ENCODE measurements around the gene EXOC5.
"Not testable (repeated sequence)": the region's sequence is repeated elsewhere in the genome, so short reads cannot be mapped to it uniquely, and the experiment has no call there.

The EXOC5 gene

DNA sequence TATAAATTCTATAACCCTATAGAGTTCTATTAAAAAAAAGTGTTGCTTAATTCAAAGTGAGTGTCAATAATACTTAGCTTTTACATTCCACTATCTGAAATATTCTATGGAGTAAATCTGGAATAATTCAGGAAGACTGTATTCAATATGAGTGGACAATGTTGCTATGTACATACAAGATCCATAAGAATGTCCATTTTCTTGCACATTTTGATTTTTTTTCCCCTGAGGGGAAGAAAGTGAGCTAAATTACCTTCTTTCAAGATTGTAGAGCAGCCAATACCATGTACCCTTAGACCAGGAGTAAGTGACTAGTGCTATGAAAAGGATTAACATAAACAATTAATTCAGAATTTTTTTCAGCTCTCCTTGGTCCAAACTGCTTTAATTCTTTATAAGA, 25.4 kb downstream of the EXOC5 start:
- POLR2A ChIA-PET: no interaction called here
- no peak overlapping the region for H3K4me3 ChIP-seq (ENCODE audit: low read depth, low read length)
- H3K27ac ChIP-seq (ENCODE audit: extremely low read depth, low read depth, low read length): no peak overlapping the region
- TF ChIP-seq ZNF701 (tag by site-specific recombination; IDR thresholded peaks at IDR 0.05) (no peak), ZNF302 (tag by site-specific recombination; IDR thresholded peaks at IDR 0.05; ENCODE audit: low read depth) (no peak), REPIN1 (tag by site-specific recombination; IDR thresholded peaks at IDR 0.05; ENCODE audit: low read depth) (no peak)
- no peaks in the 10 kb centered on the region for H3K4me1 ChIP-seq (ENCODE audit: control insufficient read depth, insufficient read depth, low read length)
- CTCF ChIA-PET: interaction anchor here (0.6 kb wide), 1 partner anchor 9 kb away, joined by 4 read pairs; no protein-coding TSS in a partner anchor
- no peaks in the 10 kb centered on the region for H3K9me3 ChIP-seq (ENCODE audit: control insufficient read depth, insufficient read depth, low read depth, low read length)
- peaks cover 17 to 40% of the 10 kb centered on the region in 2 experiments for H3K36me3 ChIP-seq (ENCODE audit: control insufficient read depth in 2 of 2, insufficient read depth in 1 of 2, low read length in 2 of 2)

DNA sequence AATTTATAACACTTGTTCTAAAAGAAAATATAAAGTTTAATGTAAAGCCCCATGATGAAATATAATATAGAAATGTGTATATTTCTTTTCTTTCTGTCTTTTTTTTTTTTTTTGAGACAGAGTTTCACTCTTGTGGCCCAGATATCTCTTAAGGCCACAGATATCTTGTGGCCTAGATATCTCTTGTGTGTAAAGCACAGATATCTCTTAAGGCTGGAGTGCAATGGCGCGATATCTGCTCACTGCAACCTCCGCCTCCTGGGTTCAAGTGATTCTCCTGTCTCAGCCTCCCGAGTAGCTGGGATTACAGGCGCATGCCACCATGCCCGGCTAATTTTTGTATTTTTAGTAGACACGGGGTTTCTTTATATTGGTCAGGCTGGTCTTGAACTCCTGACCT, 28.6 kb downstream of the EXOC5 start:
- H3K4me3 ChIP-seq (ENCODE audit: low read depth, low read length); H3K9me3 ChIP-seq (ENCODE audit: control insufficient read depth, insufficient read depth, low read depth, low read length); H3K27ac ChIP-seq (ENCODE audit: extremely low read depth, low read depth, low read length); H3K4me1 ChIP-seq (ENCODE audit: control insufficient read depth, insufficient read depth, low read length); CTCF ChIA-PET; POLR2A ChIA-PET: not testable (repeated sequence)
- peaks cover 17 to 39% of the 10 kb centered on the region in 2 experiments for H3K36me3 ChIP-seq (ENCODE audit: control insufficient read depth in 2 of 2, insufficient read depth in 1 of 2, low read length in 2 of 2)

DNA sequence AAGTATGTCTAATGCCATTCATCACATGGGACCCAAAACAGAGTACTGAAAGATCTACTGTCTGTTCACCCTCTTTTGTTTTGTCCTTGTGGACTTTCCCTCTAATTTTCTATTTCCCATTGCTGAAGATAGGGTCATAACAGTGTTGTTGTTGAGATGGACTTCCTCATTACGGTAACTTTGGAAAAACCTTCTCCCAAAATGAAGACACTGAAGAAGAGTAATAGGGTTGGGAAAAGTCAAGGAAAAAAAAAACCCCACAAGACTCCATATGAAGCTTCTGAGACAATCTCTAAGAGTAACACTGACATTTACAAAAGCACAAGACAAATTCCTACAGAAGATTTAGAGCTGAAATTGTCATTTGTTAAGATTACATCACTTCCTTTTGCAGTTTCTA, 36.7 kb downstream of the EXOC5 start:
- Histone ChIP-seq H3K4me1 (ENCODE audit: control insufficient read depth, insufficient read depth, low read length) (no peaks in the 10 kb centered on the region), H3K4me3 (ENCODE audit: low read depth, low read length) (no peak overlapping the region), H3K27ac (ENCODE audit: extremely low read depth, low read depth, low read length) (no peak overlapping the region), H3K36me3 (ENCODE audit: control insufficient read depth in 2 of 2, insufficient read depth in 1 of 2, low read length in 2 of 2) (peaks cover 46 to 68% of the 10 kb centered on the region in 2 experiments), H3K9me3 (ENCODE audit: control insufficient read depth, insufficient read depth, low read depth, low read length) (no peaks in the 10 kb centered on the region)
- TF ChIP-seq MEIS1 (CRISPR knock-in tag; IDR thresholded peaks at IDR 0.05; ENCODE audit: borderline replicate concordance): no peak
- TF ChIP-seq, protein P1, sequence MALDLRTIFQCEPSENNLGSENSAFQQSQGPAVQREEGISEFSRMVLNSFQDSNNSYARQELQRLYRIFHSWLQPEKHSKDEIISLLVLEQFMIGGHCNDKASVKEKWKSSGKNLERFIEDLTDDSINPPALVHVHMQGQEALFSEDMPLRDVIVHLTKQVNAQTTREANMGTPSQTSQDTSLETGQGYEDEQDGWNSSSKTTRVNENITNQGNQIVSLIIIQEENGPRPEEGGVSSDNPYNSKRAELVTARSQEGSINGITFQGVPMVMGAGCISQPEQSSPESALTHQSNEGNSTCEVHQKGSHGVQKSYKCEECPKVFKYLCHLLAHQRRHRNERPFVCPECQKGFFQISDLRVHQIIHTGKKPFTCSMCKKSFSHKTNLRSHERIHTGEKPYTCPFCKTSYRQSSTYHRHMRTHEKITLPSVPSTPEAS (tag by site-specific recombination; IDR thresholded peaks at IDR 0.05): no peak
- no peak for TF ChIP-seq ZNF138 (tag by site-specific recombination; IDR thresholded peaks at IDR 0.05; ENCODE audit: borderline replicate concordance)
- CTCF ChIA-PET: interaction anchor here (0.7 kb wide), 3 partner anchors 37 to 163 kb away, joined by 3 to 4 read pairs (median 3); partner anchors contain the start of genes AP5M1 and EXOC5
- POLR2A ChIA-PET: no interaction called here

GRCh38 chr14:57228320-57228719, 40.4 kb downstream of the EXOC5 start:
- H3K27ac ChIP-seq (ENCODE audit: extremely low read depth, low read depth, low read length); H3K9me3 ChIP-seq (ENCODE audit: control insufficient read depth, insufficient read depth, low read depth, low read length); POLR2A ChIA-PET; CTCF ChIA-PET; H3K4me3 ChIP-seq (ENCODE audit: low read depth, low read length); H3K4me1 ChIP-seq (ENCODE audit: control insufficient read depth, insufficient read depth, low read length): not testable (repeated sequence)
- 0 out of 2 replicates have a peak, but pooled peaks have one; percentile 55 for TF ChIP-seq ZNF280D (tag by site-specific recombination; IDR thresholded peaks at IDR 0.05)
- TF ChIP-seq ZNF146 (tag by site-specific recombination; IDR thresholded peaks at IDR 0.05): peak; percentile 95
- H3K36me3 ChIP-seq (ENCODE audit: control insufficient read depth in 2 of 2, insufficient read depth in 1 of 2, low read length in 2 of 2): peaks cover 34 to 56% of the 10 kb centered on the region in 2 experiments

- H3K36me3 ChIP-seq (ENCODE audit: control insufficient read depth in 2 of 2, insufficient read depth in 1 of 2, low read length in 2 of 2): peaks cover 26 to 51% of the 10 kb centered on the region in 2 experiments
- ChIA-PET CTCF (no interaction called here), POLR2A (no interaction called here)
- no peak overlapping the region for H3K4me3 ChIP-seq (ENCODE audit: low read depth, low read length)
- no peak overlapping the region for H3K27ac ChIP-seq (ENCODE audit: extremely low read depth, low read depth, low read length)
- H3K9me3 ChIP-seq (ENCODE audit: control insufficient read depth, insufficient read depth, low read depth, low read length): no peaks in the 10 kb centered on the region
- H3K4me1 ChIP-seq (ENCODE audit: control insufficient read depth, insufficient read depth, low read length): no peaks in the 10 kb centered on the region
- TF ChIP-seq, protein P2, sequence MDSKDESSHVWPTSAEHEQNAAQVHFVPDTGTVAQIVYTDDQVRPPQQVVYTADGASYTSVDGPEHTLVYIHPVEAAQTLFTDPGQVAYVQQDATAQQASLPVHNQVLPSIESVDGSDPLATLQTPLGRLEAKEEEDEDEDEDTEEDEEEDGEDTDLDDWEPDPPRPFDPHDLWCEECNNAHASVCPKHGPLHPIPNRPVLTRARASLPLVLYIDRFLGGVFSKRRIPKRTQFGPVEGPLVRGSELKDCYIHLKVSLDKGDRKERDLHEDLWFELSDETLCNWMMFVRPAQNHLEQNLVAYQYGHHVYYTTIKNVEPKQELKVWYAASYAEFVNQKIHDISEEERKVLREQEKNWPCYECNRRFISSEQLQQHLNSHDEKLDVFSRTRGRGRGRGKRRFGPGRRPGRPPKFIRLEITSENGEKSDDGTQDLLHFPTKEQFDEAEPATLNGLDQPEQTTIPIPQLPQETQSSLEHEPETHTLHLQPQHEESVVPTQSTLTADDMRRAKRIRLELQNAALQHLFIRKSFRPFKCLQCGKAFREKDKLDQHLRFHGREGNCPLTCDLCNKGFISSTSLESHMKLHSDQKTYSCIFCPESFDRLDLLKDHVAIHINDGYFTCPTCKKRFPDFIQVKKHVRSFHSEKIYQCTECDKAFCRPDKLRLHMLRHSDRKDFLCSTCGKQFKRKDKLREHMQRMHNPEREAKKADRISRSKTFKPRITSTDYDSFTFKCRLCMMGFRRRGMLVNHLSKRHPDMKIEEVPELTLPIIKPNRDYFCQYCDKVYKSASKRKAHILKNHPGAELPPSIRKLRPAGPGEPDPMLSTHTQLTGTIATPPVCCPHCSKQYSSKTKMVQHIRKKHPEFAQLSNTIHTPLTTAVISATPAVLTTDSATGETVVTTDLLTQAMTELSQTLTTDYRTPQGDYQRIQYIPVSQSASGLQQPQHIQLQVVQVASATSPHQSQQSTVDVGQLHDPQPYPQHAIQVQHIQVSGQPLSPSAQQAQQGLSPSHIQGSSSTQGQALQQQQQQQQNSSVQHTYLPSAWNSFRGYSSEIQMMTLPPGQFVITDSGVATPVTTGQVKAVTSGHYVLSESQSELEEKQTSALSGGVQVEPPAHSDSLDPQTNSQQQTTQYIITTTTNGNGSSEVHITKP (tag by site-specific recombination; IDR thresholded peaks at IDR 0.05): no peak
- TF ChIP-seq ZNF341 (tag by site-specific recombination; IDR thresholded peaks at IDR 0.05; ENCODE audit: low read depth) (no peak), ZNF112 (tag by site-specific recombination; IDR thresholded peaks at IDR 0.05) (no peak), ZNF791 (tag by site-specific recombination; IDR thresholded peaks at IDR 0.05) (no peak), ZBTB21 (tag by site-specific recombination; IDR thresholded peaks at IDR 0.05) (no peak)
- TF ChIP-seq, protein P3, sequence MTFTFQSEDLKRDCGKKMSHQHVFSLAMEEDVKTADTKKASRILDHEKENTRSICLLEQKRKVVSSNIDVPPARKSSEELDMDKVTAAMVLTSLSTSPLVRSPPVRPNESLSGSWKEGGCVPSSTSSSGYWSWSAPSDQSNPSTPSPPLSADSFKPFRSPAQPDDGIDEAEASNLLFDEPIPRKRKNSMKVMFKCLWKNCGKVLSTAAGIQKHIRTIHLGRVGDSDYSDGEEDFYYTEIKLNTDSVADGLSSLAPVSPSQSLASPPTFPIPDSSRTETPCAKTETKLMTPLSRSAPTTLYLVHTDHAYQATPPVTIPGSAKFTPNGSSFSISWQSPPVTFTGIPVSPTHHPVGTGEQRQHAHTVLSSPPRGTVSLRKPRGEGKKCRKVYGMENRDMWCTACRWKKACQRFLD (tag by site-specific recombination; IDR thresholded peaks at IDR 0.05): no peak
- TF ChIP-seq, protein P4, sequence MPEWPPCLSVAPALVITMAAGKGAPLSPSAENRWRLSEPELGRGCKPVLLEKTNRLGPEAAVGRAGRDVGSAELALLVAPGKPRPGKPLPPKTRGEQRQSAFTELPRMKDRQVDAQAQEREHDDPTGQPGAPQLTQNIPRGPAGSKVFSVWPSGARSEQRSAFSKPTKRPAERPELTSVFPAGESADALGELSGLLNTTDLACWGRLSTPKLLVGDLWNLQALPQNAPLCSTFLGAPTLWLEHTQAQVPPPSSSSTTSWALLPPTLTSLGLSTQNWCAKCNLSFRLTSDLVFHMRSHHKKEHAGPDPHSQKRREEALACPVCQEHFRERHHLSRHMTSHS (tag by site-specific recombination; IDR thresholded peaks at IDR 0.05): no peak
Measured at GRCh38 chr14:57227083-57227482, 41.6 kb downstream of the EXOC5 start.

Data from HEK293 (cell line).